ENCODE results near the gene DUSP19.

Gene DUSP19

DNA sequence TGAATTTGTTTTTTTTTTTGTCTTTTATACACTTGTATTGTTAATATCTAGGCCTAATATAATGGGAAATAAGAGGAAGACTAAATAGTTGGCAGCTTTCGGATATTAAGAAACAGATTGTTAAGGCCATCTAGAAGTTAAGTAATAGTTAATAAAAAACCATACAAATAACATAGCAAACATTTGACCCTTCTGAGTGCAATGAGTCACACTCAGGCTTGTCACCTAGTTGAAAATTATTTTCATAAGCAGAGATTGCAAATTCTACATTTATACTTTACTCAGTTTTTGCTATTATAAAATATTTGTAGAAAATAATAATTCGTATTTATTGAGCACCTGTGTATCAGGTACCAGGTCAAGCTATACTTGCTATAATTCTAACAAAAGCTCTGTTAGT, 48.1 kb downstream of the DUSP19 start:
- DNase-seq: no peak

DNA sequence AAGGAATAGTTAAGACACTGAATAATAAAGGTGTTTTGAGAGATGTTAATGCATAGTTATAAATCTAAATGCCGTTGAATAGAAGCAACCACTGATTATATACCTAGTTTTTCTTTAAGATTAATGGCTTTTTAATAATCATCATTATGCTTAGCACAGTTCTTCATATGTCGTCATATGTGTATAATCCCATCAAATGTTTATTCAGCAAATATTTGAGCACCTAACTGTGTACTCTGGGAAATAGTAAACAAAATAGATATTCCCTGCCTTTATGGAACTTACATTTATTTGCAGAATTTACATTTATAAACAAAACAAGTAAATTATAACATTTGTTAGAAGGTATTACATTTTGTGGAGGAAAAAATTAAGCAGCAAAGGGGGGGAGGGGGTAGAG, 55.5 kb downstream of the DUSP19 start:
- DNase-seq: no peak

DNA sequence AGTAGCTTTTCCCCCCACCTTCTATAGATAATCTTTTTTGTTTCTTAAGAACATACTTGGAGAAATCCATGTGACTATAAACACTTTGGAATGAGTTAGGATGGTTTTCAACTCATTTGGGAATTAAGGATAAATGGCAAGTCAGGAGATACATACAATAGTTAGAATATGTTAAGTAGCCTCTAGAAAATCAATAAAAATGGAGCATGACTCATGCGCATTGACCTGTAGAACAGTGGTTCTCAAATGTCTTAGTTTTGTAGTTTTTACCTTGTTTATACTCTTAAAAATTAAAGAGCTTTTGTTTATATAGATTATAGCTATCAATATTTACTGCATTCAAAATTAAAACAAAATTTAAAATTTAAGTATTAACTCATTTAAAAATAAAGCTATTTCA, 70.4 kb downstream of the DUSP19 start:
- DNase-seq: no peak

DNA sequence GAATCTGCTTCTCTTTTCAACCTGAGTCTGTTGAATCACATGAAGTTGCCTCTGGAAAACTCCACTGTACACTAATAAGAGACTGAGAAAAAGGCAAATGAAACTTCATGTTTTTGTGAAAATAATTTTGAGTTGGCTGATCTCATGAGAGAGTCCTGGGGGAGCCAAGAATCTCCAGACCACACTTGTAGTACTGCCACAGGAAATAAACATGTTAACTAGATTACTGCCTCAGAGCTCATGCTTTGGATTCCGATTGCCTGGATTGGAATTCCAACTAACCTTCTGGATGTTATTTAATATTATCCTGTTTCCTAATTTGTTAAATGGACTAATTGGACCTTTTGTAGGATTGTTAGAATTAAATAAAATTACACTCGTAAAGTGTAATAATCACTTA, 70.9 kb downstream of the DUSP19 start:
- DNase-seq: no peak

Data from GF-D8 (cell line).